GM21619 (cell line): ENCODE results near the gene CD300C.
"Not testable (repeated sequence)": the region's sequence is repeated elsewhere in the genome, so short reads cannot be mapped to it uniquely, and the experiment has no call there.

ENCODE experiments used
- ATAC-seq: cut with Tn5 transposase; IDR thresholded peaks from one replicate; pipeline ENCODE4 v1.9.1; 2021; ENCODE audit not compliant: unreplicated experiment

CD300C gene

DNA sequence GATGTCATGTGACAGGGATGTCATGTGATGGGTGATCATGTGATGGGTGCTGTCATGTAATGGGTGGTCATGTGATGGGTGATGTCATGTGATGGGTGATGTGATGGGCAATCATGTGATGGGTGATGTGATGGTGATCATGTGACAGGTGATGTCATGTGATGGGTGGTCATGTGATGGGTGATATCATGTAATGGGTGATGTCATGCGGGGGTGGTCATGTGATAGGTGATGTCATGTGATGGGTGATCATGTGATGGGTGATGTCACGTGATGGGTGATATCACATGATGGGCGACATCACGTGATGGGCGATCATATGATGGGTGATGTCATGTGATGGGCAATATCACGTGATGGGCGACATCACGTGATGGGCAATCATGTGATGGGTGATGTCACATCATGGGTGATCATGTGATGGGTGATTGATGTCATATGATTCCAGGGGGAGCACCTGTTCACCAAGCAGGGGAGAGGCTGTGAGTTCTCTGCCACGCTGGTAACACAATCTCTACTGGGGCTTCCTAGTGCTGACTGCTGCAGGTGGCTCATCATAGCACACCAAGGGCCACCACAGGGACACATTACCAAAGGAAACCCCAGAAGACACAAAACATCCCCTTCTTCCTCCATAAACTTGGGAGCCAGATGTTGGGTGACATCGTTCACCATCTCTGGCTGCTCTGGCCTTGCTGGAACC lies 31.1 kb downstream of the CD300C start:
- ATAC-seq: no peak

DNA sequence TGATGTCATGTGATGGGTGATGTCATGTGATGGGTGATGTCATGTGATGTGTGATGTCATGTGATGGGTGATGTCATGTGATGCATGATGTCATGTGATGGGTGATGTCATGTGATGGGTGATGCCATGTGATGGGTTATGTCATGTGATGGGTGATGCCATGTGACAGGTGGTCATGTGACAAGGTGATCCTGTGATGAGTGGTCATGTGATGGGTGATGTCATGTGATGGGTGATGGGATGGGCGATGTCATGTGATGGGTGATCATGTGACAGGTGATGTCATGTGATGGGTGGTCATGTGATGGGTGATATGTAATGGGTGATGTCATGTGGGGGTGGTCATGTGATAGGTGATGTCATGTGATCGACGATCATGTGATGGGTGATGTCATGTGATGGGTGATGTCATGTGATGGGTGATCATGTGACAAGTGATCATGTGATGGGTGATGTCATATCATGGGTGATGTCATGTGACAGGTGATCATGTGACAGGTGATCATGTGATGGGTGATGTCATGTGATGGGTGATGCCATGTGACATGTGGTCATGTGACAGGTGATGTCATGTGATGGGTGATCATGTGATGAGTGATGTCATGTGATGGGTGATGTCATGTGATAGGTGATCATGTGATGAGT lies 31.8 kb downstream of the CD300C start:
- ATAC-seq: no peak

DNA sequence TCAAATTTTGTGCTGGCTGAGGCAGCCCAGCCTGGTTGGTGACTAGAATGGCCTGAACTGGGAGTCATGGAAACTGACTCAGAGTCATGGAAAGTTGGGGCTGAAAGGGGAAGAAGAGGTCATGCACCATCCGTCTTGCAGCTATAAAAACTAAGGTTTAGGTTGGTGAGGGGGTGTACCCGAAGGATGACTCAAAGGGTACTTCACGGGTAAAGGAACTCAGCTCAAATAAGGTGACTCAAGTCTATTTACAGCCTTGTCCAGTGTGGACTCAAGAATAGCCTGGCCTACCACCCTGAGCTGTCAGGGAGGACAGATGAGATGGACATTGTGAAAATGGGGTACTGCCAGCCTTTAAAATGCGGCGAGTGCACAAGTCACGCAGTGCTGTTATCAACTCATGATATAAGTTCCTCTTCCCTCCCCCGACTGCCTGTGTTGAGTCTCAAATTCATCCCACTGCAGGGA lies 33.3 kb downstream of the CD300C start:
- ATAC-seq: peak; percentile 58

DNA sequence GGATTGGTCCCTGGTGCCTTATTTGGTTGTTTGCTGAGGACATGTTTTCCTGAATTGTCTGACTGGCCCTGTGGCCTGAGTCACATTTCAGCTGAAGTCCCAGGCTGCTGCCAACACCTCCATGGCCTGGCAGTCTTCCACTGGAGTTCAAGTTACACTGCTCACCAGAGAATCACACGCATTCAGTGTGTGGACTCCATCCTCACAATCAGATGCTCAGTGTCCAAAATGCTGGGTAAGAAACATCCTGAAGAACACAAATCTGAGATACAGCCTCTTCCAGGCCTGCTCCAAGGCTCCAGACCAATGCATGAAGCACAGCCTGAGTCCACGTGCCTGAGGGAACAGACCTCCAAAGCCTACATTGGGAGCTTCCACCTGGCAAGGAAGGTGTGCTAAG lies 33.9 kb downstream of the CD300C start:
- ATAC-seq: no peak

DNA sequence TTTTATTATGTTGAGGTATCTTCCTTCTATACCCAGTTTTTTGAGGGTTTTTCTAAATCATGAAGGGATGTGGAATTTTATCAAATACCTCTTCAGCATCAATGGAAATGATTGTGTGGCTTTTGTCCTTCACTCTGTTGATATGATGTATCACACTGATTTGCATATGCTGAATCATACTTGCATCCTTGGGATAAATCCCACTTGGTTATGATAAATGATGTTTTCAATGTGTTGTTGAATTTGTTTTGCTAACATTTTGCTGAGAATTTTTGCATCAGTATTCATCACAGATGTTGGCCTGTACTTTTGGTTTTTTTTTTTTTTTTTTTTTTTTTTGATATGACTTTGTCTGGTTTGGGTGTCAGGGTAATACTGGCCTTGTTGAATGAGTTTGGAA lies 37.8 kb downstream of the CD300C start:
- no peak for ATAC-seq

DNA sequence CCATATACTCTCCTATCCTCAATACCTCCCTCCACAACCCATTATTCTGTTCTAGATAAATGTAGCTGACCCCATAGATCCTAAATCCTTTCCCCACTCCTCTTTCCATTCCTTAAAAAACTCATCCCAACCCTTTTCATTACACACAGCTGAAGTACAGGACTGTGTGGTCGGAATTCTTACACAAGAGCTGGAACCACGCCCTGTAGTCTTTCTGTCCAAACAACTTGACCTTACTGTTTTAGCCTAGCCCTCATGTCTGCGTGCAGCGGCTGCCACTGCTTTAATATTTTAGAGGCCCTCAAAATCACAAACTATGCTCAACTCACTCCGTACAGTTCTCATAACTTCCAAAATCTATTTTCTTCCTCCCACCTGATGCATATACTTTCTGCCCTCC lies 42.0 kb downstream of the CD300C start:
- not testable (repeated sequence) for ATAC-seq

DNA sequence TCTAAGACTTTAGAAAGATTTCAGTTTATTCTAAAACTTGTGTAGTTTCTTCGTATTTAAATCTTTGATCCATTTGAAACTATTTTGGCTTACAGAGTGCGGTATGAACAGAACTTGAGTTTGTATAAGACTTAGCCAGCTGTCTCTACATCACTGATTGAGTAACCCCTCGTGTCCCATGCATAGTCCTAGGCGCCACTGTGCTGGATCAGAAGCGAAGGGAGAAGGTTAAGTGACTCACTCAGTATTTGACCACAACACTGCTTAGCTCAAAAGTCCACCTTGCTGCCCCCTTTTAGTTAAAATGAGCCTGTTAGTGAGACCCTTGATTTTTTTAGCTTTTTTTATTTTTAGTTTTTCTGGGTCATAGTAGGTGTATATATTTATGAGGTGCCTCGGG lies 43.1 kb downstream of the CD300C start:
- ATAC-seq: no peak

DNA sequence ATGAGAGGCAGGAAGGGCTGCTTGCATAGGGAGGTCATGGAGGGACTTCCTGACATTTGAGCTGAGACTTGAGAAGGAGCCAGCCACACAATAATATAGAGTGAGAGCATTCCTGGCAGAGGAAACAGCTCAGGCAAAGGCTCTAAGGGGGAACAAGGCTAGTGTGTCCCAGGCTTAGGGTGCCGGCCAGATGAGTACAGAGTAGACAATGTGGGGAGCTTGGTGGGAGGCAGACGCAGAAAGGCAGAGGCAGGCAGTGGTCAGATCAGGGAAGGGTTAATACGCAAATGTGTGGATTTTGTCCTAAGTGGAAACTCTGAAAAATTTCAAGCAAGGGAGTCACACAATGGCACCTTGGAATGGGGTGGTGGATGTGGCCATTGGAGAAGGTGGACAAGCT lies 45.9 kb downstream of the CD300C start:
- no peak for ATAC-seq

DNA sequence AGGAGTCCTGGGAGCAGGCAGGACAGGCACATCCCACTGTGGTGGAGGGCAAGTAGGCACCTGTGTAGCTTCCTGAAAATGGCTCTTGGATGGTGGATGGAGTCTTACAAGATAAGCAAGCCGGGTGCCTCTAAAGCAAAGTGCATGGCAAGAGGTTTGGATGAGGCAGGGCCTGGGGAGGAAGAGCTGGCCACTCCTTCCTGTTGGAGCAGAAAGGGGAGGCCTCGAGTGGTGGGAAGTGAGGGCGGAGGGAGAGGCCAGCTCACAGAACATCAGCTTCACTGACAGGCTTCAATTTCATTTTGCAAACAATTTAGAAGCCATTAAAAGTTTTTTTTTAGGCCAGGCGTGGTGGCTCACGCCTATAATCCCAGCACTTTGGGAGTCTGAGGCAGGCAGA lies 48.4 kb downstream of the CD300C start:
- no peak for ATAC-seq

DNA sequence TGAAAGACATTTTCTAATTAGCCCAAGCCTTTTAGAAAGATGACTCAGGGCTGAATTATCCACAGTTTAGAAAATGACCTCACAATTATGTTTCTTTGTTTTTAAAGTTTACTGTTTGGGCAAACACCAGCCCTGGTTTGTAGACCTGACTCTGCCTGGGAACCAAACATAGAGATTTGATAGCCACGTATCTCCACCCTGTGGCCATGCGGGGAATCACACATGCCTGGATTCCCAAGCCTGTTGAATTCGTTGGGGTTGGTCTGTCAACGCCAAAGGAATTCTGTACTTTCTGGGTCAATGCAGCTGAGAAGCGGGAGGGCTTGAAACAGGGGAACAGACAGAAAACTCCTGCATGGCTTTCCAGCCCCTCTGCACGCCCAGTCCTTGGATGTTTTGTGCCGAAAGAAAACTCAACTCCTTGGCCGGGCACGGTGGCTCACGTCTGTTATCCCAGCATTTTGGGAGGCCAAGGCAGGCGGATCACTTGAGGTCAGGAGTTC lies 52.5 kb downstream of the CD300C start:
- no peak for ATAC-seq

DNA sequence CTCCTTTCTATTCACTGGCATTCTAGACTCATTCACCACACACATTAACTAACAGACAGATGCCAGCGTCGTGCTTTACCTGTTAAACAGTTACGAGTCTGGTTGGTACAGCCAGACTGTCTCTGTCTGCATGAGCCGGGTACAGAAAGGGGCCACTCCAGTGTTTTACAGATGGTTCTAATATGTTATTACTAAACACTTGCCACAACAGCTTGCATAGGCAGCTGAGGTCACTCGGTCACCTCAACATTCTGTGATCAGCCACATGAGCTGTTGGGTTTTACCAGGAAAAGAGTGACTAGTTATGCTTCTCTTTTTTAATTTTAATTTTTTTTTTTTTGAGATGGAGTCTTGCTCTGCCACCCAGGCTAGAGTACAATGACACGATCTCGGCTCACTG lies 54.3 kb downstream of the CD300C start:
- ATAC-seq: no peak
